ENCODE results near the gene PCDHGA5.
"Not testable (repeated sequence)": the region's sequence is repeated elsewhere in the genome, so short reads cannot be mapped to it uniquely, and the experiment has no call there.

Gene PCDHGA5

GRCh38 chr5:141349917-141350619, 13.9 kb upstream of the PCDHGA5 start, which contains the start of gene PCDHGB1:
Gene PCDHGB1 (plus strand): TSS chr5:141350099. CDS start chr5:141350261, 162 bp downstream.
- DNase-seq (ENCODE audit: low read depth in 3 of 3, low spot score in 1 of 3): no peak

- no peak for DNase-seq (ENCODE audit: low read depth in 3 of 3, low spot score in 1 of 3)
These were observed 12.4 kb upstream of the PCDHGA5 start for GRCh38 chr5:141351591-141351990.

DNA sequence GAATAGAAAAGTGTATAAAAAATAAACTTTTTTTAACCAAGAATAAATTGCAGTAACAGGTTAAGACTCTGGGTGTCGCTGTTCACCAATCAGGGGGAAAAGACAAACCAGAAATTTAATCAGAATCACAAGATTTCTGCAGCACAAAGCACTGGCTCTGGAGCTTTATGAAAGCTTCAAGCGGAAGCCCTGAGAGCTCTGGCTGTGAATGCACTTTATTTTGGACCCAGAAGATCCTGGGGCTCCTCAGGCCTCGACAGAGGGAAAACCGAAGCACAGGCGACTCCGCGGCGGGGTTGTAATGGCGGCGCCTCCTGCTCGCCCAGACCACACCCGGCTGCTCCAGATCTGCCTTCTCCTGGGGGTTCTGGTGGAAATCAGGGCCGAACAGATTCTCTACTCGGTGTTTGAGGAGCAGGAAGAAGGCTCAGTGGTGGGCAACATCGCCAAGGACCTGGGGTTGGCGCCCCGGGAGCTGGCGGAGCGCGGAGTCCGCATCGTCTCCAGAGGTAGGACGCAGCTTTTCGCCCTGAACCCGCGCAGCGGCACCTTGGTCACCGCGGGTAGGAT, 9.0 kb upstream of the PCDHGA5 start, which contains the start of gene PCDHGA4:
TSS of gene PCDHGA4 (plus strand) at position 122 of the 570 bp plus-strand sequence. CDS start at position 209, 87 bp downstream.
- DNase-seq (ENCODE audit: low read depth in 3 of 3, low spot score in 1 of 3): no peak

DNA sequence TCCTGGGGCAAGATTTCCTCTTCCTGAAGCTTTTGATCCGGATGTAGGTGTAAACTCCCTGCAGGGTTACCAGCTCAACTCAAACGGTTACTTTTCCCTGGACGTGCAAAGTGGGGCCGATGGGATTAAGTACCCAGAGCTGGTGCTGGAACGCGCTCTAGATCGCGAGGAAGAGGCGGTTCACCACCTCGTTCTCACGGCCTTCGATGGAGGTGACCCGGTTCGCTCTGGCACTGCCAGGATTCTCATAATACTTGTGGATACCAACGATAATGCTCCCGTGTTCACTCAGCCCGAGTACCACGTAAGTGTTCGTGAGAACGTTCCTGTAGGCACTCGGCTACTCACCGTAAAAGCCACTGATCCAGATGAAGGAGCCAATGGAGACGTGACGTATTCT, 8.3 kb upstream of the PCDHGA5 start:
- DNase-seq (ENCODE audit: low read depth in 3 of 3, low spot score in 1 of 3): no peak

GRCh38 chr5:141356133-141356532, 7.8 kb upstream of the PCDHGA5 start:
- DNase-seq (ENCODE audit: low read depth in 3 of 3, low spot score in 1 of 3): no peak

- no peak for DNase-seq (ENCODE audit: low read depth in 3 of 3, low spot score in 1 of 3)
These were observed 7.0 kb upstream of the PCDHGA5 start for GRCh38 chr5:141356950-141357349.

GRCh38 chr5:141359790-141360426, 4.1 kb upstream of the PCDHGA5 start, which contains the start of gene PCDHGB2:
Gene PCDHGB2 (plus strand): TSS chr5:141359994. CDS start chr5:141360136, 142 bp downstream.
- DNase-seq (ENCODE audit: low read depth in 3 of 3, low spot score in 1 of 3): no peak

GRCh38 chr5:141360685-141361084, 3.3 kb upstream of the PCDHGA5 start:
- DNase-seq (ENCODE audit: low read depth in 3 of 3, low spot score in 1 of 3): no peak

DNA sequence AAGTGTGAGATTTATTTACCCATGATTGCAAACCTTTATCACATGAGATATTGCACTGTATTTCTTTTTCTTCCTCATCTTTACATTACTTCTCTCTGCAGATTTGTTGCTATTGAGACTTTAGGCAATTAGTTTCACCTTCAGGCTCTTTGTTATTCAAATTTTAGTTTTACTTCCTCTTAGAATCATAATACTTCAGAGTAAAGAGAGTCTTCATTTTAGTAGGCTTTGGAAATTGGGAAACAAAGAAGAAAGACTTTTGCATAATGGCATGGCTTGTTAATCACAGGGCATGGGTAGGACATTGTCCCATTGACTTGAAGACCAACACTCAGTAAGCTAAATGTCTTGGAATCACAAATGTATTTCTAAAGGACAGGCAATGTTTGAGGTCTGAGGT, 1.2 kb upstream of the PCDHGA5 start:
- no peak for DNase-seq (ENCODE audit: low read depth in 3 of 3, low spot score in 1 of 3)

DNA sequence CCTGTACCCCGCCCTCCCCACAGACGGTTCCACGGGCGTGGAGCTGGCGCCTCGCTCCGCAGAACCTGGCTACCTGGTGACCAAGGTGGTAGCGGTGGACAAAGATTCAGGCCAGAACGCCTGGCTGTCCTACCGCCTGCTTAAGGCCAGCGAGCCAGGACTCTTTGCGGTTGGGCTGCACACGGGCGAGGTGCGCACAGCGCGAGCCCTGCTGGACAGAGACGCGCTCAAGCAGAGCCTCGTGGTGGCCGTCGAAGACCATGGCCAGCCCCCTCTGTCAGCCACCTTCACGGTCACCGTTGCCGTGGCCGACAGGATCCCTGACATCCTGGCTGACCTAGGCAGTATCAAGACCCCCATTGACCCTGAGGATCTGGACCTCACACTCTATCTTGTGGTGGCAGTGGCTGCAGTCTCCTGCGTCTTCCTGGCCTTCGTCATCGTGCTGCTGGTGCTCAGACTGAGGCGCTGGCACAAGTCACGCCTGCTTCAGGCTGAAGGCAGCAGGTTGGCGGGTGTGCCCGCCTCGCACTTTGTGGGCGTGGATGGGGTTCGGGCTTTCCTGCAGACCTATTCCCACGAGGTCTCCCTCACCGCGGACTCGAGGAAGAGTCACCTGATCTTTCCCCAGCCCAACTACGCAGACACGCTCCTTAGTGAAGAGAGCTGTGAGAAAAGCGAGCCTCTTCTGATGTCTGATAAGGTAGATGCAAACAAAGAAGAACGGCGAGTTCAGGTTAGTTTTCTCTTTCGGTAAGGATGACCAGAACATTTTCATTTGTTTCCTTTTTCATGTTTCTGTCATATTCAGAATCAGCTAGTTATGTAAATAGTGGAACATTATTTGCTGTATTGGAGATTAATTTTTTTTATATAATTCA, 2.3 kb downstream of the PCDHGA5 start:
- no peak for DNase-seq (ENCODE audit: low read depth in 3 of 3, low spot score in 1 of 3)

- peak in 1 of 3 donors; percentile 11 for DNase-seq (ENCODE audit: low read depth in 3 of 3, low spot score in 1 of 3)
These were observed 6.3 kb downstream of the PCDHGA5 start, which contains the start of gene PCDHGB3 for GRCh38 chr5:141369994-141370848. Gene PCDHGB3 (plus strand): TSS chr5:141370242. CDS start chr5:141370395, 153 bp downstream.

- no peak for DNase-seq (ENCODE audit: low read depth in 3 of 3, low spot score in 1 of 3)
These were observed 7.9 kb downstream of the PCDHGA5 start for GRCh38 chr5:141371572-141372475.

GRCh38 chr5:141373673-141374317, 9.8 kb downstream of the PCDHGA5 start, which contains the start of gene PCDHGA6:
Gene PCDHGA6 (plus strand): TSS chr5:141373891. CDS start chr5:141374084, 193 bp downstream.
- DNase-seq (ENCODE audit: low read depth in 3 of 3, low spot score in 1 of 3): no peak

DNA sequence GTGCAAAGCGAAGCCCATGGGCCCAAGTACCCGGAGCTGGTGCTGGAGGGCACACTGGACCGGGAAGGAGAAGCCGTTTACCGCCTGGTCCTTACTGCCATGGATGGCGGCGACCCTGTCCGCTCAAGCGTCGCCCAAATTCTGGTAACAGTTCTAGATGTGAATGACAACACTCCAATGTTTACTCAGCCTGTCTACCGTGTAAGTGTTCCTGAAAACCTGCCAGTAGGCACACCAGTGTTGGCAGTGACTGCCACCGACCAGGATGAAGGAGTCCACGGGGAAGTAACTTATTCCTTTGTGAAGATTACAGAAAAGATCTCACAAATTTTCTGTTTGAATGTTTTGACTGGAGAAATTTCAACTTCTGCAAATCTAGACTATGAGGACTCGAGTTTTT, 10.7 kb downstream of the PCDHGA5 start:
- no peak for DNase-seq (ENCODE audit: low read depth in 3 of 3, low spot score in 1 of 3)

DNA sequence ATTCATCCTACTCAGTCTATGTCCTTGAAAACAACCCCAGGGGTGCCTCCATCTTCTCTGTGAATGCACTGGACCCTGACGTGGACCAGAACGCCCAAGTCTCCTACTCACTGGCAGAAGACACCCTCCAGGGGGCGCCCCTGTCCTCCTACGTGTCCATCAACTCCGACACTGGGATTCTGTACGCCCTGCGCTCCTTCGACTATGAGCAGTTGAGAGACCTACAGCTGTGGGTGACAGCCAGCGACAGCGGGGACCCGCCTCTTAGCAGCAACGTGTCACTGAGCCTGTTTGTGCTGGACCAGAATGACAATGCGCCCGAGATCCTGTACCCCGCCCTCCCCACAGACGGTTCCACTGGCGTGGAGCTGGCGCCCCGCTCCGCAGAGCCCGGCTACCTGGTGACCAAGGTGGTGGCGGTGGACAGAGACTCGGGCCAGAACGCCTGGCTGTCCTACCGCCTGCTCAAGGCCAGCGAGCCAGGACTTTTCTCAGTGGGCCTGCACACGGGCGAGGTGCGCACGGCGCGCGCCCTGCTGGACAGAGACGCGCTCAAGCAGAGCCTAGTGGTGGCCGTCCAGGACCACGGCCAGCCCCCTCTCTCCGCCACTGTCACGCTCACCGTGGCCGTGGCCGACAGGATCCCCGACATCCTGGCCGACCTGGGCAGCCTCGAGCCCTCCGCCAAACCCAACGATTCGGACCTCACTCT, 11.6 kb downstream of the PCDHGA5 start:
- DNase-seq (ENCODE audit: low read depth in 3 of 3, low spot score in 1 of 3): not testable (repeated sequence)

- no peak for DNase-seq (ENCODE audit: low read depth in 3 of 3, low spot score in 1 of 3)
These were observed 18.7 kb downstream of the PCDHGA5 start, which contains the start of gene PCDHGA7 for GRCh38 chr5:141382469-141383294. Gene PCDHGA7 (plus strand): TSS chr5:141382742. CDS start chr5:141382900, 158 bp downstream.

DNA sequence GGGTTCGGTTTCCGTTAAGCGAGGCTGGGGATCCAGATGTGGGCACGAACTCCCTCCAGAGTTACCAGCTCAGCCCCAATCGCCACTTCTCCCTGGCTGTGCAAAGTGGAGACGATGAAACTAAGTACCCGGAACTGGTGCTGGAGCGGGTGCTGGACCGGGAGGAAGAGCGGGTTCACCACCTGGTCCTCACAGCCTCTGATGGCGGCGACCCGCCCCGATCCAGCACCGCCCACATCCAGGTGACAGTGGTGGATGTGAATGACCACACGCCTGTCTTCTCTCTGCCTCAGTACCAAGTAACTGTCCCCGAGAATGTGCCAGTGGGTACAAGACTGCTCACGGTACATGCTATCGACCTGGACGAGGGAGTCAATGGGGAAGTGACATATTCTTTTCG, 19.4 kb downstream of the PCDHGA5 start:
- no peak for DNase-seq (ENCODE audit: low read depth in 3 of 3, low spot score in 1 of 3)
